GM18526 (cell line): Measurements from ENCODE around the gene STAB1.

Experiments
- POLR2A ChIP-seq: IDR thresholded peaks from 3 replicates; pipeline ENCODE4 v1.6.1; 2011; ENCODE audit not compliant: insufficient read length; ENCODE audit errors: extremely low read depth

STAB1 gene

GRCh38 chr3:52490035-52490938 is 4.9 kb upstream of the STAB1 start:
- no peak for TF ChIP-seq POLR2A

- no peak for TF ChIP-seq POLR2A
Measured at GRCh38 chr3:52490939-52491526, 4.1 kb upstream of the STAB1 start.

GRCh38 chr3:52492059-52492458 is 3.1 kb upstream of the STAB1 start:
- no peak for TF ChIP-seq POLR2A

- TF ChIP-seq POLR2A, result no peak
Measured at GRCh38 chr3:52493232-52494017, 1.7 kb upstream of the STAB1 start.

- no peak for TF ChIP-seq POLR2A
Measured at GRCh38 chr3:52494445-52494844, 693 bp upstream of the STAB1 start.

GRCh38 chr3:52495777-52496602 is 852 bp downstream of the STAB1 start:
- no peak for TF ChIP-seq POLR2A

GRCh38 chr3:52498137-52499054 is 3.3 kb downstream of the STAB1 start:
- TF ChIP-seq POLR2A, result no peak

GRCh38 chr3:52501046-52501445 is 5.9 kb downstream of the STAB1 start:
- TF ChIP-seq POLR2A, result no peak

- no peak for TF ChIP-seq POLR2A
Measured at GRCh38 chr3:52502001-52502400, 6.9 kb downstream of the STAB1 start.

- TF ChIP-seq POLR2A, result no peak
Measured at GRCh38 chr3:52502808-52503350, 7.7 kb downstream of the STAB1 start.

- TF ChIP-seq POLR2A, result no peak
Measured at GRCh38 chr3:52503788-52504424, 8.8 kb downstream of the STAB1 start.

GRCh38 chr3:52504977-52505376 is 9.8 kb downstream of the STAB1 start:
- TF ChIP-seq POLR2A, result no peak
